ENCODE measurements around the gene ARID5B.

ARID5B gene

DNA sequence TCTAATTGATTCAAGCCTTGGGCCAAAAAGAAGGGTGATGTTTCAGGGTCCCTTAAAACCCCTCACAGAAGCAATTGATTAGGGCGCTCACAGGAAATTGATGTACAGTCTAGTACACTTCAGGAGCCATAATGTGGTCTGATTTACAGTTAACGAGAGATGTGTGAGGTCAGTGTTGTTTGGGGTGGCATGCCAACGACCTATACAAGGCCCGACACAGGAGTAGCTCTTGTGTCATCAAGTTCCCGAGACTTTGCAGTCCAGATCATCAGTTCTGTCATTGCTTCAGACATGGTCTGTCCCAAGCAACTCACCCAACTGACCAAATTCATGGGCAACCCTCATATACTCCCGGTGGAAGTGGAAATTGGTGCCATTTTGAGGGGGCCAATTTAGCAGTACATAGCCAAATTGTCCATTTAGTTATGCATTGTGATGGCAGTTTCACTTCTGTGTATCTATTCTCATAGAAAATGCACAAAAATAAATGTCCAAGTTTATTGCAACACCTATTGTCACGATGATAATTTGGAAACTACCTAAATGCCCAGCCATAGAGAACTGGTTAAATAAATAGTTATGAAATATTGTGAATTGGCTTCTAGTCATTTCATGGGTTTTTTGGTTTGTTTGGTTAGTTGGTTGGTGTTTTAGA lies 18.0 kb upstream of the ARID5B start:
- DNase-seq, result no peak

DNA sequence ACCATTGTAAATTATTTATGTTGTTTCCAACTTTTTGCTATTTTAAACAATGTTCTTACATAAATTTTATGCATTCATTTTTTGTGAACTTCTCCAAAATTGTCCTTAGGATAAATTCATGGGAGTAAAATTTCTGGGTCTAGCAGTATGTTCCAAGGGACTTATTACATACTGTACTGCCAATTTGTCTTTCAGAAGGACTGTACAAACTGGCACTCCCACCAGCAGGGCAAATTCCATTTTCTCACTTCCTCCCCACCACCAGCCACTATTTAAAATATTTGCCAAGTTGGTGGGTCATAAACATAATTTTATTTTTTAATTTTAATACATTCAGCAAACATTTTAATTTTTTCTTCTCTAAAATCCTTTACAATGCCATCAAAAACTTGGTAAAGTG lies 13.7 kb upstream of the ARID5B start:
- DNase-seq, result no peak

DNA sequence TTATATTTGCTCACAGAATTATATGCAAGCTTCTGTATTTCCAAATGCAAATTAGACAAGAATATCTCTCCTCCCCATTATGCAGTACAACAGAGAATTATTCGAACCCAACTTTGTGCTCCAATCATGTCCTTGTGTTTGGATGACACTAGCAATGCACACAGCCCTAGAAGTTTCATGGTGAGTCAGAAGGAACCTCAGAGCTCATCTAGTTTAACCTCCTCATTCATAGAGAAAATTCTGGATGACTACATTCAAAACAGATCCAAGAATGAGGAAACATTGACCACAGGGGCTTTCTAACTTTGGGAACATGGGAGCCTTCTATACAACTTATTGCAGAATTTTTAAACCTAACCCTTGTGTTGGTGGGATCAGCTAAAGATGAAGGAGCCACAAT lies 12.8 kb upstream of the ARID5B start:
- DNase-seq, result no peak

DNA sequence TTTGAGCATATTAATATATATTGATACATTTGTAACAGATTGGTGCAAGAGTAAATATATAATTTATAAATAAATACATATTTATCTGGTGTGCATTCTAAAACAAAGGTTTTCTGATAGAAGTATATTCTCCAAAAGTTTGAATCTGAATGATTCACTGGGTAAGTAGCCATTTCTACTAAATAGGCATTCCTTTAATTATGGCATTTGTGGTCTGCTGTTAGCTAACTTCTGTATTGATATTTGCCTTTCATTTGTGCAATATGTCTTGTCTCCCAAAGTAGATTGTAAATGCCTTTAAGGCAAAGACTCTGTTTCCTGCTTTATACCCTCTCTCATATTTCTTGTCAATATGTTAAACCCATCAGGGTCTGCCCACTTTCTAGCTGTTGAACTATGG lies 11.1 kb upstream of the ARID5B start:
- no peak for DNase-seq

DNA sequence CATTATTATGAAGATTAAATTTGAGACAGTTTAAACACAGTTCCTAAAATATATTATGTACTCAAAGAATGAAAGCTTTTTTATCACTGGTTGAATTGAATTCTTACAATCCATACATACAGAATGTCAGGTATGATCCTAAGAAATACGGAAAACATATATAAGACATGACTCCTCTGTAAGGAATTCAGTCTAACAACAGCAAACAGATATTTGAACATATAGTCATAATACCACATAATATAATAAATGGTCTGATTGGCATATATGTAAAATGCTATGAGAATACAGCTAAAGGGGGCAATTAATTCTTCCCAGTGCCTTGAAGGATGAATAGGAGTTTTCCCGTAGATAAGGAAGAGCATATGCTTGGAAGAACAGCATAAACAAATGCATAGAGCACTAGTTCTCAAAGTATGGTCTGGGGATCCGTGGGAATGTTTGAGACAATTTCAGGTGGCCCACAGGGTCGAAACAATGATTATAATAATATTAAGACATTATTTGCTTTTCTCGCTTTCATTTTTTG lies 10.6 kb upstream of the ARID5B start:
- no peak for DNase-seq

DNA sequence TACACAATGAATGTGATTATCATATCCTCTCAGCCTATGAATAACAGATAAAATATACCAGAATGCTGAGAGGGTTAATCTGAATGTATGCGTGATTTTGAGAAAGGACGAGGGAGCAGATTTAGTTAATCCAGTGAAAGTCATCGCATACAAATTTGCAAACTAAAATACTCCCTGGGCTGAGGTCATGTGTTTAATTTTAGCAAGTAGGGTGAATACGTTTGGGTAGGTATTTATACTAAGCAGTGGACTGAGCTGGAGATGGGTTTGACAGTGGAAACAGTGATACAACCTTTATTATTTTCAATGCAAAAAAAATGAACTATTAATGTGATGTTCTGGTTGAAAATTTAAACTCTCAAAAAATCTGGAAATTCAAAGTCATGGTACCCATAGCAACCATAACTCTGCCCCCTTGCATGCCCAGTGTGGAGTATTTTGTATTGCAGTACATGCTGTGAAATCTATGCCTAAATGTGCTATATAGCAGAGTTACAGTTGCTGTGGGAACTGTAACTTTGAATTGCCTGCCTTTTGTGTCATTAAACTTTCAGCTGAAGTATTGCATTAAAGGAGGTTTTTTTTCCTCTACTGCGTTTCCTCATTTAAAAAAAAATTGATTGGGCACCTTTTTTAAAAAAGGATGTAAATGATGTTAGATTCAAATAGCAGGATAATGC lies 9.5 kb upstream of the ARID5B start:
- DNase-seq, result no peak

DNA sequence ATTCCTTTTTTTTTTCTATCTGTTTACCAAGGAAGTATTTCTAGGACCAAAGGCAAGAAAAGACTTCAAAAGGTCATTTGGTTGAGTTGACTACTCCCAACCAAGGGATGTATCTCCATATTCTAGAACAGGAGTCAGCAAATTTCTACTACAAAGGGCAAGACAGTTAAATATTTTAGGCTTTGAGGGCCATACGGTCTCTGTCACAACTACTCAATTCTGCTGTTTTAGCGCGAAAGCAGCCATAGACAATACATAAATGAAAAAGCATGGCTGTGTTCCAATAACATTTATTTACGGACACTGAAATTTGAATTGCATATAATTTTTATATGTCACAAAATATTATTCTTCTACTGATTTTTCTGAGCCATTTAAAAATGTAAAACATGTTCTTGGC lies 8.5 kb upstream of the ARID5B start:
- no peak for DNase-seq

DNA sequence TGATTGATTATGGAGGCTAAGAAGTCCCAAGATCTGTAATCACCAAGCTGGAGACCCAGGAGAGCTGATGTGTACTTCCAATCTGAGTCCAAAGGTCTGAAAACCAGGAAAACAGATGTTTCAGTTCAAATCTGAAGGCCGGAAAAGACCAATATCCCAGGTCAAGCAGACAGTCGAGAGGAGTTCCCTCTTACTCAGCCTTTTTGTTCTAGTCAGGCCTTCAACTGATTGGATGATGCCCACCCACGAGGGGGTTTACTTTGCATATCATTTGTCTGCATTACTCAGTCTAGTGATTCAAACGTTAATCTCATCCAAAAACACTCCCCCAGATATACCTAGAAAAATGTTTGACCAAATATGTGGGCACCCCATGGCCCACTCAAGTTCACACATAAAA lies 7.4 kb upstream of the ARID5B start:
- DNase-seq, result no peak

DNA sequence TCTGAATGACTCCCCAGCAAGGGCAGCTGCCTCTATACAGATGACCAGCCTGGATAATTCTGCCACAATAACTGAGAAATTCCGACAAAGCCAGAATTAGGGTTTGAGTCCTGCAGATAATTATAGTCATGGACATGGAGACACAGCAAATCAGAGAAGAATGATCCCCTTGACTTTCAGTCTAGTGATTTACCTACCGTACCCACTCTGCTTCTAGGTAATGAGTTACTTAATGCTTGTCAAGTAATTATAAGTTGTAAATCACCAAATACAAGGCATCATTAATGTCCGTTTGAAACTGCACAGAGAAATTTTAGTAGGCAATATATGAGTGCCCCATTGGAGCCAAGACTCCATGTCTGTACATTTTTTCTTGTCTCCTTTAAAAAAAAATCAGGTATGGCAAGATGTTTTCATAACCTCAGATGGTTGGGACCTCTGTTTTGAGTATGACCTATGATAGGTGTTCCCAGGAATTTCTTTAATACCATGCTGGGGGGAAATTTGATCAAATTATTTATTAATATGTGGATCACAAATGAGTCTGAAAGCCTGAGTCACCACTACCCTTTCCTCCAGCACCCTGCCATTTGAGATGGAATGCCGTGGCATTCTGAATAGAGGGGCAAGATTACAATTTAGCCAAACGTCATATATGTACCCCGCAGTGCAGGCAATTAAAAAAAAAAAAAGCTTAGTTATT lies 5.5 kb upstream of the ARID5B start:
- DNase-seq, result no peak

DNA sequence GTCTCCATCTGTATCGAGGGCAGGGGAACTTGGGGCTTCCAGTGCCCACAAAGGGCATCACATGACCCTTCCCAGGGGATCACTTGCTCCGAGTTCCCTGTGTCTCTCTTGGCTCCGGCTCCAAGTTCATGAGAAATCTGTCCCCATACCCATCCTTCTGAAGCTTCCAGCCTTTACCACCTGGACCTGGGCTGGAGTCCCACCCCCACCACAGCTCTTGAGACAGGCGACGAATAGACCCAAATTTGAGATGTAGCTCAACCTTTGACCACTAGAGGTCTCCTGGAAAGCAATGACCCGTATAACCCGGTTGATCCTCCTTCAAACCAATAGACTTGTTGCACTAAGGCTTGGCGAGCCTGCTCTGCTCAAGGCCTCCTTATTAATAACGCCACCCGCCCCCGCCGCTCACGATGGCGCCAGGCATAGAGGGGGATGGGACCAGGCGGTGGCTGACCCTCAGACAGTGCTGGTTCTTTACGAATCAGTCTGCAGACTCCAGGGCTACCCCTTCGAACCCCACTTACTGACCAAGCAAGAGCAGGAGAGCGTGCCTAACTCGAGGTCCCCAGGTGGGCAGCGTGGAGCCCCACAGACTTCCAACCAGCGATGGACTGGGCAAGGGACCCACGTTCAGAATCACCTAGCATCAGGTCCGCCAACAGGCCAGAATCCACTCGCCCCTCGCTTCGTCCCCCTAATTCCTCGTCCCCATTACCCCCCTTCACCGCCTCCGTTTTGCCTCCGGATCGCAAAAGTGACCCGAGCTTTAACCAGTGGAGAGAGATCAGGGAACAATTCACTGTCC lies 4.4 kb upstream of the ARID5B start:
- DNase-seq, result peak; percentile 93

DNA sequence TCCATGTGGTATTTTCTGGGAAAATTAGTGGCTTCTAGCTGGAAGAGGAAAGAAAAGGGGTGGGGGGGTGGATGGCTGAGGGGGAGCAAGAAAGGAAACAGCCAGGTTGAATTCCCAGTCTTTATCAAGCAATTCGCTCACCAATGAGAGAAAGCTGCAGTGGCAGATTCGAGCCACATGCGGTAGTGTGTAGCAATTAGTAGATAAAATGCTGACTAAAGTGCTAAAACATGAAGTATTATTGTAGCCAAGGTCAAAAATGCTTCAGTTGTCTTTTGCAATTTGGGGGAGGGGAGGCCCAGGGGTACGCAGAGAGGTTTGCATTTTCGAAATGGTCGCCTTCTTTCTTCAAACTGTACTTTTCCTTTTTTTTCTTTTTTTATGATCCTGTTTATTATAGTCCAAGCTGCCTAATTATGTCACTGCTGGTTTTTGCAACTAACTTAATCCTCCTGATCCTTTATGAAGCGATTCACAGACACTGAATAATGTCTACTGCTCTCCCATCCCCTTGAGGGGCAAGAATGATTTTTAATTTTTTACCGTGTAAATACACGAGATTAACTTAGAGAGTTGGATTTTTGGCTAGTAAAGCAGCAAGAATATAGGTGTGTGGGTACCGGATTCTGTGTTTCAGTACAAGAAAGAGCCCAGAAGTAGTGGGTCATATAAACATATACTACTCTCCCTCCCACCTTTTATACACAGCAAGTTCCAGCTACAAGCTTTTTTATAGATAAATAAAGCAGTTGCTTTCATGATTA lies 3.6 kb upstream of the ARID5B start:
- peak; percentile 36 for DNase-seq

DNA sequence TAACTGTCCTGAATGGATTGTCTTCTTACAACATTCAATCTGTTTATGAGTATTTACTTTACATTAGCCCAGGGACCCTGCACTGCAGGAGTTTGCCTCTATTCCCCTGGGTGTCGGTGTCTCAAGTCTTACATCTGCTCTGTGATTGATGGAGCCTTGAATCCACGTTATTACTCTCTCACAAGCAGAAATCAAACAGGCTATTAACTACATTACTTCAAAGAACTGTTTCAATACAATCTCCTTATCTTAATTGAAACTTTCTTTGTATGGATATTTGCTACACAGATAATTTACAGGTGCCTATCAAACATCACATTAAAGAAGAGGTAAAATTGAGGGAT lies 3.1 kb upstream of the ARID5B start:
- DNase-seq, result no peak

DNA sequence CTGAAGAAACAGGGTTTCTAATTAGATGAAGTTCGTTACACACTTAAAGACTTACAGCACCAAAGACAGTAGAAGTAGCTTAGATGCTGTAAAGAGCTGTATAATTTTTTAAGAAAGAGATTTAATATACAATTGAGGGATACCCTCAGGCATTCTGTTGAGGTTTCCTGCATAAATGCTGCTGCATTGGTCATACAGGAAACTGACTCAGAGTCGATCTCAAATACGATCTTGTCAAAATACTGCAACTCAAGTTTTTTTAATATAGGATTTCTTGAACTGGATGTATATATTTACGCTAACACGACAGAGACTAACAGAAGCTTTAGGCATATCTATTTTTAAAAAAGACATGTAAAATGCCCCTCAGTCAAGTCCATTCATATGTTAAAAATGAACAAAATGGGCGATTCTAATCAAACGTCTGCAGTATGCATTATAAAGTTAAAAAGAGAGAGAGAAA lies 2.4 kb upstream of the ARID5B start:
- DNase-seq, result peak; percentile 62

DNA sequence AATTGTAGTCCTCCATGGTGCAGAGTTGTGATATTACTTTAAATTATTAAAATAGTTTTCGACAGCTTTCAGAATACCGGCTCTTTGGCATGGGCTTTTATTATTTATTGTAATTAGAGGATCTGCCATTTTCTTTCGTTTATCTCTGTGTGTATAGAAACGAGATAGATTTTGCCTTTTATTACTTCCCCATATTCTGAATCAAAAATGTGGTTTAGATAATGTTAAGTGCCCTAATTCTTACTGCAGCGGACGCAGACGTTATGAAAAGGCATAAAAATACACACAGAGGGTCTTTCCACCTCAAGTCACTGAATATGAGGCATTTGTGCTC lies 1.9 kb upstream of the ARID5B start:
- DNase-seq, result no peak

DNA sequence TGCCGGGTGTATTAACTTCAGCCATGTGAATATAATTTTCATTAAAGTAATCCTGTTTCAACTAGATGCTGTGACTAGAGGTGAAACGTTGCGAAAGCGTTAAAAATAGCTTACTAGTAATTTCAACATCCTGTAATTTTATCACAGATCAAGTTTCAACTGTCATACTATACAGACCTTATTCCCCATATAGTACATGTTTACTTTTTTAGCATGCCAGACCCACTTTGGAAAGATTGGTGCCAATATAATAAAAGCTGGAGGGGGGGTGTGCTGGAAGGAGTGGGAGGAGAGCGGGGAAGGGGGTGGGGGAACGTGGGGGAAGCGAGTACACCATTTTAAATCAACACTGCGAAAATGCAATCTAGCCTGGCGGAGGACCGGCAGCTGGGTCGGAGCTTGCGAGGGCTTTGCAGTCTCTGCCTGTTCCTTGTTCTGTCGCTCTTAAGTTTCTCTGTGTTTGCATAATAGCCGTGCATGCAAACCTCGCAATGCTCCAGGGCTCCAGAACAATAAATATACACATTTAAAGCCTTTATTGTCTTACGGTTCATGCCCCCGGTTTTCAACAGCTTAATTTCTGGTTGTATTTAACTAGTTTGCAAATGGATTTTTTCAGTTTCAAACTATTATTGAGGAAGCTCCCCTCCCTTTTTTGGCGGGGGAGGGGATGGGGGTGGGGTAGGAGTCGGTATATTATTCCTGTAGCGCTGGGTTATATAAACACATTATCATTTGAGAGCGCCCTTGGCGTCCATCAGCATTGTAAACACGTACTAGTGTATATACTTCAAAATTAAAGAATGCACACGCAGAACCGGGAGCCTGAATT lies 1.3 kb upstream of the ARID5B start:
- peak; percentile 83 for DNase-seq

DNA sequence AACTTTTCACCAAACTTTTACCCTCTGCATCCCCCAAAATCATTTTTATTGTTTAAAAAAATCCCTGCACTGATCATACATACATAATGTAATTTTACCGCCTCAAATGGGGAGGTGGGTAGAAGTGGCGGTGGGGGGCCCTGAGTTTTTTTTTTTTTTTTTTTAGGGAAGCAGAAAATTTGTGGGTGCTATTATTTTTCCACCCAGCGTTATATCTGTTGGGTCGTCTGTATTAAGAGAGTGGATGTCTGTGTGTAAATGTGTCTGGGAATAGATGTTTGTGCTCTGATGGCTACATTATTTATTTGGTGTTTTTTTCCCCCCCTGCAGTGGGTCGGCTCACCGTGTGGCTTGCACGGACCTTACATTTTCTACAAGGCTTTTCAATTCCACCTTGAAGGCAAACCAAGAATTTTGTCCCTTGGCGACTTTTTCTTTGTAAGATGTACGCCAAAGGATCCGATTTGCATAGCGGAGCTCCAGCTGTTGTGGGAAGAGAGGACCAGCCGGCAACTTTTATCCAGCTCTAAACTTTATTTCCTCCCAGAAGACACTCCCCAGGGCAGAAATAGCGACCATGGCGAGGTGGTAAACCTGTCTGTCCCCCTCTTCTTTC lies 438 bp downstream of the ARID5B start:
- DNase-seq, result no peak

DNA sequence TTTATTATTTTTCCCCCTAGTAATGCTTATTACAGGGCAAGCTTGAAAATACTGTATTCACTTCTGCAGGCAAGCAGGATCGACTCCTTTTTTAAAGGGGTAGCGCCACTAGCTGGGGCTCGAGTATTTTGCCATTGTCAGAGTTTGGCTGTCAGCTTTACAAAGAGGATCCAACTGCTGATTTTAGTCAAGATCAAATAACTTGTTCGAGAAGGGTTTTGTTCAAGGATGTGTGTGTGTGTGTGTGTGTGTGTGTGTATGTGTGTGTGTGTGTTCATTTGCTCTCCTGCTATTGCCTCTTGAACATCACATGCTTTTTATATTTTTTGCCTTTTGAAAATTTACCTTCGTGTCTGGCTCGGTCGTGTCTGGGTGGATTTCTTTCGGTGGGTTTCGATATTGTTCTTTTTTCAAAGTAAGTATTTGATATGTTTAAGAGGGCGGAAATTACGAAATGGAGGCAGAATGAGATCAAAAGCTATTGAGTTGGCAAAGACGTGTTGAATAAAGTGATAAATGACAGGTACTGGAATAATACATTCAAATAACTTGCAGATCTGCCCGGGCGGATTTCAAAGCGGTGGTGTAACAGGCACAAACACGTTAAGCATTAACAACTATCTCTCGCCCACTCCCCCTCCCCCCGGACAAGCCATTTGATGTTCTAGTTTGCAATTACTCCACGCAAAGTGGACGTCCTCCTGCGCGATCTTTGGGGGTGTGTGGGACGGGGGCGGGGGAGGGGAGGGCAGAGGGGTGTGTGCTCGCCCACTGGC lies 1.1 kb downstream of the ARID5B start:
- peak; percentile 68 for DNase-seq

DNA sequence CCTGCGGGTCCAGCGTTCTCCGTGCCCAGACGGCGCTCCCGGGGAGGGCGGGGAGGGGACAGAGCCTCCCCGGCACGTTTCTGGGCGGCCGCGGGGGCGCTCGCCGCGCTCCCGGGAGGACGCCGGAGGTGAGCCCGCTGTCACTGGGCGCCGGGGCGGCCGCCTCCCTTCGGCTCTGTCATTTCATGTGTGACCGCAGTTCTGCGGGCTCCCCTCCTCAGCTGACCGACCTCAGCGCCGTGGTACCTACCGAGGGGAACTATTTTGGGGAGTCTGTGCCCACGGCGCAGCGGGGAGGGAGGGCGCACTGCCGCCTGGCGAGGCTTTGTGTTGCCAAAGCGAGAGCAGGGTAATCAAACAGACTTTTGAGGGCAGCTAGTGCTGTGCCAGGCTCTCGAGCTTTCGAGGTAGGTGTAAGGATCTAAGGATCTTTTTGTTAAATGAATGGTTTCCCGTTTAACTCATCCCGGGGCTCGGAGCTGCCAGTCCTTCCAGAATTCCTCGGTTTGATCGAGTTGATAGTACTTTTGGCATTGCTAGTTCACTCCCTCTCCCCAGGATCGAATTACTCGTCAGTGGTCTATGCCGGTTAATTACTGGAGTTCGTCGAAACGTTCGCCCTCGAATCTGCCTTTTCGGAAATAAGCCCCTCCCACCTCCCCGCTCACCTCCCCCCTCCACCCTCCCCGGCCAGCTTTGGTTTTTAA lies 1.9 kb downstream of the ARID5B start:
- DNase-seq, result peak; percentile 88

DNA sequence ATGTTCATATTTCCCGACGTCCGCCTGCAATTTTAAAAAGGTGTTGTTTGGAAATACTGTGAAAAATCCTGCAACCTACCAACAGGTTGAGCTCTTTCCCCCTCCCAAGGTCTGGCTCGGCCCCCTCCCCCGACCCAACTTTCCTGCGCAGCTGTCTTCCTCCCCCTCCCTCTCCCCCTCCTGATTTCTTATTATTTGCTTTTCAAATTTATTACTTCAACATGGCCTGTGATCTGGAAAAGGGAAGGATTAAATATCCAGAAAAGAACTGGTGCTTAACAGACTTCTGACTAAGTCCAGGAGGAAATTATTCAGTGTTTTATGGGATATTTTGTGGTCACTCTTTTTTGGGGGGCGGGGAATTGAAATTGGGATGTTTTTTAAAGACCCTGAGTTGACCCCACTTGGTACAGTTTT lies 2.4 kb downstream of the ARID5B start:
- no peak for DNase-seq
